ENCODE results near the gene HEBP1.

- TF ChIP-seq, protein P1, sequence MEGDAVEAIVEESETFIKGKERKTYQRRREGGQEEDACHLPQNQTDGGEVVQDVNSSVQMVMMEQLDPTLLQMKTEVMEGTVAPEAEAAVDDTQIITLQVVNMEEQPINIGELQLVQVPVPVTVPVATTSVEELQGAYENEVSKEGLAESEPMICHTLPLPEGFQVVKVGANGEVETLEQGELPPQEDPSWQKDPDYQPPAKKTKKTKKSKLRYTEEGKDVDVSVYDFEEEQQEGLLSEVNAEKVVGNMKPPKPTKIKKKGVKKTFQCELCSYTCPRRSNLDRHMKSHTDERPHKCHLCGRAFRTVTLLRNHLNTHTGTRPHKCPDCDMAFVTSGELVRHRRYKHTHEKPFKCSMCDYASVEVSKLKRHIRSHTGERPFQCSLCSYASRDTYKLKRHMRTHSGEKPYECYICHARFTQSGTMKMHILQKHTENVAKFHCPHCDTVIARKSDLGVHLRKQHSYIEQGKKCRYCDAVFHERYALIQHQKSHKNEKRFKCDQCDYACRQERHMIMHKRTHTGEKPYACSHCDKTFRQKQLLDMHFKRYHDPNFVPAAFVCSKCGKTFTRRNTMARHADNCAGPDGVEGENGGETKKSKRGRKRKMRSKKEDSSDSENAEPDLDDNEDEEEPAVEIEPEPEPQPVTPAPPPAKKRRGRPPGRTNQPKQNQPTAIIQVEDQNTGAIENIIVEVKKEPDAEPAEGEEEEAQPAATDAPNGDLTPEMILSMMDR (IDR thresholded peaks at IDR 0.05), result no peak
- TF ChIP-seq POLR2AphosphoS5 (IDR thresholded peaks at IDR 0.05; ENCODE audit: low read depth, low read length) (no peak), SIN3A (IDR thresholded peaks at IDR 0.05; ENCODE audit: borderline replicate concordance, insufficient read depth, low read depth, low read length) (no peak)
Measured at GRCh38 chr12:13026286-13026685, 26.2 kb upstream of the HEBP1 start.
